DMS79 (cell line): ENCODE measurements around the gene YJEFN3.

Experiments
- DNase-seq: peaks from one replicate; lab custom pipeline; 2025; lab: John Stamatoyannopoulos, UW

The YJEFN3 gene

GRCh38 chr19:19498255-19498991 lies 30.3 kb upstream of the YJEFN3 start:
- DNase-seq = no peak

GRCh38 chr19:19499272-19499995 lies 29.3 kb upstream of the YJEFN3 start:
- DNase-seq = no peak

DNA sequence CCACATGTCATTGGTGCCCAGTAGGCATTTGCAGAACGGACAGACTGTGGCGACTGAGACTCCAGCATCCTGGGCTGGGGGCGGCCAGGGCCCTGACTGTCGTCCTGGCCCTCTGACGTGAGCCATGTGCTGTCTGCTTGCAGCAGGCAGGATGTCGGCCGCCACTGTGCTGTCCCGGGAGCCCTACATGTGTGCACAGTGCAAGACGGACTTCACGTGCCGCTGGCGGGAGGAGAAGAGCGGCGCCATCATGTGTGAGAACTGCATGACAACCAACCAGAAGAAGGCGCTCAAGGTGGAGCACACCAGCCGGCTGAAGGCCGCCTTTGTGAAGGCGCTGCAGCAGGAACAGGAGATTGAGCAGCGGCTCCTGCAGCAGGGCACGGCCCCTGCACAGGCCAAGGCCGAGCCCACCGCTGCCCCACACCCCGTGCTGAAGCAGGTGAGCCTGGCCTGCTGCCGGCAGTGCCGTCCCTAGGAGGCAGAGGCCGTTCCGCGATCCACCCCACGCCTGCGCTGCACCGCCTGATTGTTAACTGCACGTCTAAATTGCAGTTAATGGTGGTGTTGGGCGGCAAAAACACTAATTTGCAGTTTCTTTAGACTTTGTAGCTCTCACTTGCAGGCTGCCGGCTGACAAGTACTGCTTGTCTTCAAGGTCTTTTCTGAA lies 27.6 kb upstream of the YJEFN3 start:
- no peak for DNase-seq

- DNase-seq = no peak
Observed at GRCh38 chr19:19501798-19502197, 26.9 kb upstream of the YJEFN3 start.

DNA sequence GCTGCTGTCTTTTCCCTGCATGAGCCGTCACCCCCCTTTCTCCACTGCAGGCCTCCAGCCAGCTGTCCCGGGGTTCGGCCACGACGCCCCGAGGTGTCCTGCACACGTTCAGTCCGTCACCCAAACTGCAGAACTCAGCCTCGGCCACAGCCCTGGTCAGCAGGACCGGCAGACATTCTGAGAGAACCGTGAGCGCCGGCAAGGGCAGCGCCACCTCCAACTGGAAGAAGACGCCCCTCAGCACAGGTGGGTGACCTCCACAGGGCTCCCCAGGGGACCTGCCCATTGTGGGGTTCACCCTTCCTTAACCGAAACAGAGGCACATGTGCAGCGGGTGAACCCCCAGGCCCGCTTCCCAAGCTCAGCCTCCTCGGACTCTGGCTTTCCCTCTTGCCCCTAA lies 26.4 kb upstream of the YJEFN3 start:
- DNase-seq = no peak

- no peak for DNase-seq
Observed at GRCh38 chr19:19502808-19503602, 25.7 kb upstream of the YJEFN3 start.

- DNase-seq = no peak
Observed at GRCh38 chr19:19504754-19505668, 23.7 kb upstream of the YJEFN3 start.

DNA sequence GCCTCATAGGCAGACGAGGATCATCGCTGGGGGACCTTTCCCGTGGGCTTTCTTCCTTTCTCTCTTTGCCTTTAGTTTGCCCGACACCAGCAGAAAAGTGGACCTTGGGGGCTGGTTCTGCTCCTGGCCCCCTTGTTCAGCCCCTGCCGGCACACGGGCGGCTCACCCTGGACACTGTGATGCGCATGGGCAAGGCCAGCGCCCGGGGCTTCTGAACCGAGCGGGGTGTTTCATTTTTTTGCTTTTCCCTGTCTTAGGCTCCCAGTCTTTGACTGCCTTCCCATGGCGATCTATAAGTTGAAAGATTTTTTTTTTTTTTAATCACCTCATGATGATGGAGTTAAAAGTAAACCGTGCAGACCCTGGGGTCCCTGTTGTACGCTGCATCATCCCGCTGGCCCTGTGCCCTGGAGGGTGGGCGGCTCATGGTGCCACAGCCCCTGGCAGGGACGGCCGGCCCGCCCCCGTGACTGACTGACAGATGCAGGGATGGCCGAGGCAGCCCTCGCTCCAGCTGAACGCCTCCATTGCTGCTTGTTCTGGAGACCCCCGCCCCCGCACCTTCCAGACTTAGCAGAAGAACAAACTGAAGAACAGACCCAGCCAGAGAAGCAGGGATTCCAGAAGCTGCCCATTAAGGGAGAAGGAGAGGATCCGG lies 22.9 kb upstream of the YJEFN3 start:
- DNase-seq = no peak

DNA sequence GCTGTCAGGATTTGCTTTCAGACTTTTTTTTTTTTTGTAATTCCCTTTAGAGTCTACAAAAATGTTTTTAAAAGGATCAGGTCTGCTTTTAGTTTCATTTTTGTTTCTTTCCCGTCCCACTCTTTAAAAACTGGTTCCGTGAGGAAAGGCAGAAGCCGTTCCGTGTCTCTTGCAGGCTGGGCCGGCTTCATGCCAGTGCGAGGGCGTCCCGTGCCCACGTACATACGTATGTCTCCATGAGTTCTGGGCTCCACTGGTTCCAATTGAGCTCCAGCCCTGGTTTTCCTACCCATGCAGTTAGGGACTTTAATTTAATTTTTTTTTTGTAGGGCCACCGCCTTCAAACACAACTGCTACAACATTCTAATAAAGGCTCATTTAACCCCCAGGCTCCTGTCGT lies 22.1 kb upstream of the YJEFN3 start:
- DNase-seq = no peak

DNA sequence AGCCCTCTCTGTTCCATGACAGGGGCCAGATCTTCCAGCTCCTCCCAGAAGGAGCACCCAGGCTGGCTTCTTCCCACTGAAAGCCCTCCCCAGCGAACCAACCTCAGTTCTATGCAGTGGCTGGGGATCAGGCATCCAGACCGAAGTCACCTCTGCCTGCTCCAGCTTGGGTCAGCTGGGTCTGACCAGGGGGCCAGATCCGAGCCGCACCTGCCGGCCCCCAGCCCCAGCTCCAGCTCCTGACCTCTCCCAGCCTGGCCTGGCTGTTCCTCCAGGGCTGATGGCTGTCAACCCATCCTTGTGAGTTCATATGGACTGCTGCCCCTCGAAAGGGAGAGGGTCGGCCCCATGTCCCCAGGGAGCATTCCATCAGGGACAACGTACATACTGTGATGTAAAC lies 21.4 kb upstream of the YJEFN3 start:
- no peak for DNase-seq

DNA sequence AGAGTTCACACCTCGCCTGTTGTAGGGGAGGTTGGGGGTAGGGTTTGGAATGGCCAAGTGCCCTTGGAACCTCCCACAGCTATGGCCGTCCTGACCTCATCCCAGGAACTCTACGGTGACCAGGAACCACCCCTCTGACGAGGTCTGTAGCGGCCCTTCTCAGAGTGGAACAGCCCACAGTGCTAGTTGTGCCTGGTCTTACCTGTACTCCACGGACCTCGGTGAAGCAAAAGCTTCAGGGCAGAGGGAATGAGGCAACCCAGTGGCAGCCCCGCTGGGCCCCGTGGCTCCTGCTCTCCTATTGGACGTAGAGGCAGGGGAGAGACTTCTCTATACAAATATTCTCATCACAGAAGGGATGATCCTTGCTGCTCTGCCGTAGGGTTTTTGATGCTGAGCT lies 20.5 kb upstream of the YJEFN3 start:
- DNase-seq = no peak

GRCh38 chr19:19510432-19510831 lies 18.3 kb upstream of the YJEFN3 start:
- no peak for DNase-seq

- no peak for DNase-seq
Observed at GRCh38 chr19:19513682-19514081, 15.0 kb upstream of the YJEFN3 start.

- no peak for DNase-seq
Observed at GRCh38 chr19:19514215-19514657, 14.5 kb upstream of the YJEFN3 start.

GRCh38 chr19:19514881-19515641 lies 13.7 kb upstream of the YJEFN3 start, which contains the start of gene TSSK6:
TSS of gene TSSK6 (minus strand) at chr19:19515548. CDS start at chr19:19515427, 121 bp downstream.
- no peak for DNase-seq

GRCh38 chr19:19515642-19516519 lies 12.8 kb upstream of the YJEFN3 start, which contains the start of gene NDUFA13:
TSS of gene NDUFA13 (plus strand) at chr19:19516225. CDS start at chr19:19516239, 14 bp downstream.
- DNase-seq = peak; percentile 88

- no peak for DNase-seq
Observed at GRCh38 chr19:19517235-19517619, 11.5 kb upstream of the YJEFN3 start.

- no peak for DNase-seq
Observed at GRCh38 chr19:19520989-19521388, 7.7 kb upstream of the YJEFN3 start.

DNA sequence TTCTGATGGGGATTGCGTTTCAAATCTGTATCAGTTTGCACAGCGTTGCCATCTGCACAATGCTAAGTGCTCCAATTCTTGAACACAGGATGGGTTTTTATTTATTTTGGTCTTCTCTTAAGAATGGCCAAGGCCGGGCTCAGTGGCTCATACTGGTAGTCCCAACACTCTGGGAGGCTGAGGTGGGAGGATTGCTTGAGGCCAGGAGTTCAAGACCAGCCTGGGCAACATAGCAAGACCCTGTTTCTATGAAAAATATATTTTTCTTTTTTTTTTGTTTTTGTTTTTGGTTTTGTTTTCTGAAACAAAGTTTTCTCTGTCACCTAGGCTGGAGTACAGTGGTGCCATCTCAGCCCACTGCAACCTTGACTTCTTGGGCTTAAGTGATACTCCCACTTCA lies 5.5 kb upstream of the YJEFN3 start:
- DNase-seq = no peak
